ENCODE data around the gene DUT.

GRCh38 chr15:48375767-48376166, 44.5 kb downstream of the DUT start:
- TF ChIP-seq CTCF (conservative IDR thresholded peaks at IDR 0.05) (no peak), ZFX (IDR thresholded peaks at IDR 0.05) (no peak)

All from C4-2B (cell line).